WTC11 (cell line): ENCODE data around the gene GRM8.

Experiments used
- ATF6 ChIP-seq: sonication (generic); formaldehyde crosslinking; IDR thresholded peaks from 2 replicates; pipeline ENCODE4 v1.8.1; 2023; ENCODE audit warnings: mild to moderate bottlenecking, missing genetic modification reagents
- CTCF ChIP-seq: fragments of 200-600 bp; IDR thresholded peaks from 2 replicates; pipeline ENCODE4 v1.8.0; 2022; ENCODE audit warnings: antibody characterized with exemption
- E2F4 ChIP-seq: sonication (generic); formaldehyde crosslinking; IDR thresholded peaks from 2 replicates; pipeline ENCODE4 v1.8.1; 2022; ENCODE audit warnings: low read depth, mild to moderate bottlenecking, moderate library complexity, missing genetic modification reagents, borderline replicate concordance
- KAT7 ChIP-seq: sonication (generic); formaldehyde crosslinking; IDR thresholded peaks from 2 replicates; pipeline ENCODE4 v1.8.1; 2023; ENCODE audit warnings: missing genetic modification reagents, mild to moderate bottlenecking, borderline replicate concordance
- NFYB ChIP-seq: sonication (generic); formaldehyde crosslinking; conservative IDR thresholded peaks from 2 replicates; pipeline ENCODE4 v1.8.0; 2022; ENCODE audit warnings: low read depth, missing genetic modification reagents
- PRRX2 ChIP-seq: fragments of 250-450 bp; sonication (Bioruptor Pico); IDR thresholded peaks from 2 replicates; pipeline ENCODE4 v1.8.0; 2021; ENCODE audit warnings: mild to moderate bottlenecking
- SMAD3 ChIP-seq: sonication (generic); formaldehyde crosslinking; IDR thresholded peaks from 2 replicates; pipeline ENCODE4 v1.8.0; 2022; ENCODE audit warnings: missing genetic modification reagents, mild to moderate bottlenecking, borderline replicate concordance
- SP1 ChIP-seq: sonication (generic); formaldehyde crosslinking; conservative IDR thresholded peaks from 2 replicates; pipeline ENCODE4 v1.8.1; 2022; ENCODE audit warnings: missing genetic modification reagents
- ZNF317 ChIP-seq: sonication (generic); formaldehyde crosslinking; IDR thresholded peaks from 2 replicates; pipeline ENCODE4 v1.8.1; 2023; ENCODE audit warnings: low read depth, mild to moderate bottlenecking, moderate library complexity, missing genetic modification reagents, borderline replicate concordance
- TF ChIP-seq, protein P1 (sequence below): sonication (generic); formaldehyde crosslinking; IDR thresholded peaks from 2 replicates; pipeline ENCODE4 v1.8.1; 2023; ENCODE audit warnings: mild to moderate bottlenecking, missing genetic modification reagents, moderate library complexity

GRCh38 chr7:126723966-126724544 is 528.7 kb downstream of the GRM8 start:
- TF ChIP-seq CTCF (no peak), SP1 (CRISPR knock-in tag) (no peak), ZNF317 (no peak), E2F4 (no peak), NFYB (CRISPR knock-in tag) (no peak), ATF6 (CRISPR knock-in tag) (no peak), SMAD3 (CRISPR knock-in tag) (no peak), KAT7 (CRISPR knock-in tag) (no peak), PRRX2 (no peak)
- TF ChIP-seq, protein P1, sequence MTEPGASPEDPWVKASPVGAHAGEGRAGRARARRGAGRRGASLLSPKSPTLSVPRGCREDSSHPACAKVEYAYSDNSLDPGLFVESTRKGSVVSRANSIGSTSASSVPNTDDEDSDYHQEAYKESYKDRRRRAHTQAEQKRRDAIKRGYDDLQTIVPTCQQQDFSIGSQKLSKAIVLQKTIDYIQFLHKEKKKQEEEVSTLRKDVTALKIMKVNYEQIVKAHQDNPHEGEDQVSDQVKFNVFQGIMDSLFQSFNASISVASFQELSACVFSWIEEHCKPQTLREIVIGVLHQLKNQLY (CRISPR knock-in tag), result no peak
